Psoas muscle (tissue), 8 donors: Measurements from ENCODE around the gene VDR. TPM values are rescaled to one million over a fixed set of nuclear protein-coding genes. Genes with fewer than 3 reads are reported as not detected.
A peak's percentile ranks its signal among the peaks of the same experiment; 100 is the strongest.

Experiments
- ATAC-seq, 4 donors: fragments of 200-7000 bp; cut with Tn5 transposase; one replicate each; pipeline ENCODE4 v1.9.1; 2020; ENCODE audit warnings: moderate library complexity in 3 of 4, mild to moderate bottlenecking in 2 of 4
- DNase-seq, 2 donors: peaks; one replicate each; pipeline ENCODE4 v3.0.0-alpha.2; 2020
- H3K27ac ChIP-seq: fragments of 200-600 bp; one replicate; pipeline ENCODE4 v1.8.0; 2022
- H3K27me3 ChIP-seq, 3 donors: fragments of 200-600 bp in 1 of 3; one replicate each; pipeline versions ENCODE4 v1.6.1 to v1.8.0; 2013 to 2022; ENCODE audit warnings: low read length in 2 of 3, mild to moderate bottlenecking in 2 of 3, moderate library complexity in 1 of 3; ENCODE audit not compliant: insufficient read depth in 3 of 3
- H3K36me3 ChIP-seq, 2 donors: fragments of 200-600 bp in 1 of 2; one replicate each; pipeline versions ENCODE4 v1.6.1 to v1.8.0; 2013 to 2022; ENCODE audit warnings: low read depth in 1 of 2, mild to moderate bottlenecking in 1 of 2, moderate library complexity in 1 of 2; ENCODE audit not compliant: insufficient read depth in 1 of 2
- H3K4me1 ChIP-seq: fragments of 200-600 bp; one replicate; pipeline ENCODE4 v1.8.0; 2022
- H3K4me3 ChIP-seq: fragments of 200-600 bp; one replicate; pipeline ENCODE4 v1.8.0; 2022; ENCODE audit warnings: mild to moderate bottlenecking
- H3K9me3 ChIP-seq: fragments of 200-600 bp; one replicate; pipeline ENCODE4 v1.8.0; 2022
- WGBS, 3 donors: extraction: QIAGEN DNeasy Blood & Tissue Kit; methylation state at CpG; one replicate each; pipeline versions ENCODE4 v1.1.6 to v1.1.7; 2013; 5-methylcytosine and 5-hydroxymethylcytosine counted together
- intact Hi-C, 2 donors: fragments of 100-400 bp; cut with DNase I; formaldehyde crosslinking; loops; one replicate each; pipeline versions ENCODE4 v1.11.0 to v1.14.2; 2022
- polyA plus RNA-seq, 3 donors: library from polyadenylated mRNA; stranded (reverse); fragments of 200-250 nt; gene quantifications; one replicate each; pipeline ENCODE4 v1.2.3, GENCODE V29; 2013
- total RNA-seq, 4 donors: library from RNA; stranded (reverse); fragmentation: NEBNext Ultra II Directional in 2 of 4; extraction: Animal tissue kit (Norgen Biotek cat#: 25700) in 2 of 4; gene quantifications; one replicate each; pipeline versions ENCODE4 v1.2.1 to v1.2.4, GENCODE V29; 2021 to 2023
- TF ChIP-seq, protein P1 (sequence below): fragments of 200-600 bp; IDR thresholded peaks from one replicate; pipeline ENCODE4 v1.8.0; 2022; ENCODE audit warnings: antibody characterized with exemption
- donor health status: healthy with polysubstance abuse.
- donor health status: DM: no; HTN: no; CAD: no; lungs with moderate emphysema.
- donor health status: Bipolar disorder and iron deficiency.
- donor health status: healthy.
- donor health status: DM: yes; HTN: yes; CAD: no.
- donor health status: DM: no; HTN: no; CAD: no.
- donor health status: DM: no; HTN: no; CAD: no.
- donor health status: DM: yes; HTN: yes; CAD: no.

The VDR gene
- total and polyA plus RNA-seq, 7 donors, result 0.62 to 6.1 (median 3.0) TPM

DNA sequence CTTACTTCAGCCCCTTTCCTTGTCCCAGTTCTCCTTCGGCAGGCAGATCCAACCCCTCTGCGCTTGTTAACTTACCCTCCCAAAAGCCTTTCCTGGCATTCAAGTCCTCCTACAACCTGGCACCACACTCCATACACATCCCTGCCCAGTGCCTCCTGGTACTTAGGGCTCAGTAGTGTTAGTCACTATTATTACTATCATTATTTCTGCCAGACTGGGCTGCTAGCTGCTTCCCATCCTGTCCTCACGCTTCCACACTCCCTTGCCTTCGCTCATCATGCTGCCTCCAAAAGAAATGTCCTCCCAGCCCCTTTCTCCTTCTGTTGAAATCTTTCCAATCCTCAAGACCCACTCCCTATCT lies 83.5 kb downstream of the VDR start:
- H3K4me1 ChIP-seq, result peaks cover 34% of the 10 kb centered on the region
- H3K9me3 ChIP-seq, result no peaks in the 10 kb centered on the region
- peak in 1 of 2 donors; percentile 27 for DNase-seq
- peak overlapping the region; percentile 80 for H3K4me3 ChIP-seq
- 76 to 78% (median 77%) methylated on average over 4 of the region's 4 CpGs for WGBS, 3 donors
- TF ChIP-seq, protein P1, sequence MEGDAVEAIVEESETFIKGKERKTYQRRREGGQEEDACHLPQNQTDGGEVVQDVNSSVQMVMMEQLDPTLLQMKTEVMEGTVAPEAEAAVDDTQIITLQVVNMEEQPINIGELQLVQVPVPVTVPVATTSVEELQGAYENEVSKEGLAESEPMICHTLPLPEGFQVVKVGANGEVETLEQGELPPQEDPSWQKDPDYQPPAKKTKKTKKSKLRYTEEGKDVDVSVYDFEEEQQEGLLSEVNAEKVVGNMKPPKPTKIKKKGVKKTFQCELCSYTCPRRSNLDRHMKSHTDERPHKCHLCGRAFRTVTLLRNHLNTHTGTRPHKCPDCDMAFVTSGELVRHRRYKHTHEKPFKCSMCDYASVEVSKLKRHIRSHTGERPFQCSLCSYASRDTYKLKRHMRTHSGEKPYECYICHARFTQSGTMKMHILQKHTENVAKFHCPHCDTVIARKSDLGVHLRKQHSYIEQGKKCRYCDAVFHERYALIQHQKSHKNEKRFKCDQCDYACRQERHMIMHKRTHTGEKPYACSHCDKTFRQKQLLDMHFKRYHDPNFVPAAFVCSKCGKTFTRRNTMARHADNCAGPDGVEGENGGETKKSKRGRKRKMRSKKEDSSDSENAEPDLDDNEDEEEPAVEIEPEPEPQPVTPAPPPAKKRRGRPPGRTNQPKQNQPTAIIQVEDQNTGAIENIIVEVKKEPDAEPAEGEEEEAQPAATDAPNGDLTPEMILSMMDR, result no peak
- intact Hi-C loops, result no loop called here
- H3K27ac ChIP-seq, result peak overlapping the region; percentile 91
- H3K27me3 ChIP-seq, result no peaks in the 10 kb centered on the region
- ATAC-seq, result no peak
- H3K36me3 ChIP-seq, result no peaks in the 10 kb centered on the region

- intact Hi-C loops, result no loop called here
Measured at GRCh38 chr12:47820631-47821345, 84.0 kb downstream of the VDR start.

DNA sequence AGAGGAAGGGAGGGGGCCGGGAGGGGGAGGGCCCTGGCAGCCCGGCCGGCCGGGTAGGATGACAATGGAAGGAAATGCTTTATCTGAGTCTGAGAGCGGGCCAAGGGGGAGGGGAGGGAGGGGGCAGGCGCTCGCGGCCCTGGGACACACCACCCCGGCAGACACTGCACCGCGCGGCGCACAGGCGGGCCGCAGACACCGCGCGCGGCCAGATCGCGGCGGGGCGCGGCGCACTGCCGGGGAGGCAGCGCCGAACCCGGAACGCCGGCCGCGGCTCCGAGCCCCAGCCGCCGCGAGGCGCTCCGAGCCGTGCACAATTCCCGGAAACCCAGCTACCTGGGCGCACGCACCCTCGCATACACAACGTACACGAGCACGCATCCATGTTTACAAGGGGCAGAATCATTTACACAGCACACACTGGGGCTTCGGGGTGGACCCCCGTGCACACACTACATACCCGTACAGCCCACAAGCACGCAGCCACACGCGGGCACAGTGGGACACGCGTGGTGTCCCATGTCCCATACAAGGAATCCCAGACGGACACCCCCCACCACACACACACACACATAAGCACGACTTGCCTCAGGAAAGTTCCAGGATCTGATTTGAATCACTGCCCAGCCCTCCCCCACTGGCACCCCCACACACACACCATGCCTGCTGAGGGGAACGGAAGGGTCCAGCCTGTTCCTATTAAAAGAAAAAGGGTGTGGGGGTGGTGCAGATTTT lies 84.7 kb downstream of the VDR start, which contains the start of gene HDAC7:
Gene HDAC7, minus strand, starts transcription at position 8 of the 735 bp plus-strand sequence. CDS start 118 bp downstream, outside the sequence.
- TF ChIP-seq, protein P1, result no peak
- peak; percentile 71 to 78 (median 75) for ATAC-seq
- intact Hi-C loops, result no loop called here
- Histone ChIP-seq H3K36me3 (no peaks in the 10 kb centered on the region), H3K4me1 (peaks cover 37% of the 10 kb centered on the region), H3K27me3 (no peaks in the 10 kb centered on the region), H3K27ac (peak within 1 kb of the TSS; percentile 91), H3K4me3 (peak within 1 kb of the TSS; percentile 80), H3K9me3 (no peaks in the 10 kb centered on the region)
- WGBS, 3 donors, result 1 to 2% (median 1%) methylated on average over 36 to 58 of the region's 58 CpGs
- peak; percentile 91 to 92 for DNase-seq

More at GRCh38 chr12:47820631-47821345, 84.0 kb downstream of the VDR start:
- DNase-seq (peak; percentile 87 to 91), ATAC-seq (peak; percentile 61 to 81 (median 80))
- Histone ChIP-seq H3K4me3 (peak overlapping the region; percentile 80), H3K27me3 (no peaks in the 10 kb centered on the region), H3K27ac (peak overlapping the region; percentile 91), H3K9me3 (no peaks in the 10 kb centered on the region), H3K36me3 (no peaks in the 10 kb centered on the region), H3K4me1 (peaks cover 34% of the 10 kb centered on the region)
- TF ChIP-seq, protein P1, result no peak
- 26 to 50% (median 32%) methylated on average over 17 of the region's 17 CpGs for WGBS, 3 donors

DNA sequence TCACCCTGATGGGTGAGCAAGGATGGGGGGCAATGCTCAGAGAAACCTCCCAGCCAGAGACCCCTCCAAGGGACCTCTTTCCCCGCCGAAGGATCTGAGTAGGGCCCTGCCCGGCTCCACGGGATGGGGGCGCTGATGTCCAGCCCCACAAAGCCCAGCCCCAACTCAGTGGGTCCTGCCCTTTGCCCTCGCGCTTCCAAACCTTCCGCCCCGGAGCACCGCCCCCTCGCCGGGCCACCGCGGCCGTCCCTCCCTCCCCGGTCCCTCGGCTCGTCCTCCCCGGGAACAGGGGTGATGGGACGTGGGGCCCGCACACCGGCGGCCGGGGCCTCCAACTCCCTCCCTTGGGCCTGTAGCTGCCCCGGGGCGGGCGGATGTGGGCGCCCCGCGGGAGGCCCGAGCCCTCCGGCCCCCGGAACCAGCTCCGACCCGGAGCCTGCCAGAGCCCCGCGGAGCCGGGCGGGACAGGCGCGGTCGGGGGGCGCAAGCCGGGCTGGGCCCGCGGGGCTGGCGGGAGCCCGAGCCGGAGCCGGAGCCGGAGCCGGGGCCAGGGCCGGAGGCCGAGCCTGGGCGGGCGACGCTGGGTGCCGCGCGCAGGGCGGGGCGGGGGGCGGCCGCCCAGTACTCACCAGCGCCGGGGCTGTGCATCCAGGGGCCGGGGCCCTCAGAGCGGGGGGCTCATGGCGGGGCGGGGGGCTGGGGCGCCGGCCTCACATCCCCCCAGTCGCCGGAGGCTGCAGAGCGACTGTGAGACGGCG lies 85.5 kb downstream of the VDR start:
- Histone ChIP-seq H3K36me3 (no peaks in the 10 kb centered on the region), H3K27me3 (no peaks in the 10 kb centered on the region), H3K27ac (peak overlapping the region; percentile 91), H3K9me3 (no peaks in the 10 kb centered on the region), H3K4me3 (peak overlapping the region; percentile 80), H3K4me1 (peaks cover 40% of the 10 kb centered on the region)
- 1 to 2% (median 2%) methylated on average over 39 to 77 of the region's 77 CpGs for WGBS, 3 donors
- ATAC-seq (peak; percentile 39 to 62 (median 48)), DNase-seq (peak; percentile 79 to 87)
- TF ChIP-seq, protein P1, result peak; percentile 28
- intact Hi-C loops, result no loop called here
